22Rv1 (cell line): ENCODE data around the gene NELL1.

Experiments
- CTCF ChIP-seq: fragments of 450-650 bp; IDR thresholded peaks from 2 replicates; pipeline ENCODE4 v1.5.1; 2017; ENCODE audit warnings: mild to moderate bottlenecking
- ZFX ChIP-seq: fragments of 450-650 bp; IDR thresholded peaks from 2 replicates; pipeline ENCODE4 v1.6.1; 2017; ENCODE audit warnings: antibody characterized with exemption, borderline replicate concordance

- TF ChIP-seq CTCF (no peak), ZFX (no peak)
Observed at GRCh38 chr11:20771026-20771425, 101.6 kb downstream of the NELL1 start.
